ENCODE results near the gene KRT82.
"Not testable (repeated sequence)": the region's sequence is repeated elsewhere in the genome, so short reads cannot be mapped to it uniquely, and the experiment has no call there.

Gene KRT82

DNA sequence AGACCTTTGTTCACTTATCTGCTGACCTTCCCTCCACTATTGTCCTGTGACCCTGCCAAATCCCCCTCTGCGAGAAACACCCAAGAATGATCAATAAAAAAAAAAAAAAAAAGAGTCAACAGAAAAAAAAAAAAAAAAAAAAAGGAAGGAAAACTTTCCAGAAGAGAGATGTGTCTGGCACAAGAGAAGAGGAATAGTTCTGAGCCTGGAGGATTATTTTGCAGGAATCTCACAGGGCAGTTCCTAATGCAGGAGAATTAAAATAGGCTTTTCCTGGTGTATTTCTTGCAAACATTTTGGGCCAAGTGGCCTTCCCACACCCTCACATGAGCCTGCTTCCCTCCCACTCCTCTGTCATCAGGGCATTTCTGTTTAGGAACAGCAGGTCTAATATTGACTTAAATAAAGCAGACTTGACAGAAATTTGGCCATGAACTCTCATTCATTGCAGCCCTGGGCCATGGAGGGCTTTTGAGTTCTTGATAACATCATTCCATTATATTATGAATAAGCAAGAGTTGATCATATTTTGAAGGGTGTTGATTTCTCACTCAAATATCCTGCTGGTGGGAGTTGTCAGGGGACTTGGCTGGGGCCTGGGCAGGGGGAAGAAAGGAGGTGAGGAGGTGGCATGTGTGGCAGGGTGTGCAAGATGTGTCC lies 4.6 kb upstream of the KRT82 start:
- DNase-seq (ENCODE audit: low spot score): not testable (repeated sequence)

- no peak for DNase-seq (ENCODE audit: low spot score)
Observed at GRCh38 chr12:52407918-52408317, 1.8 kb upstream of the KRT82 start.

DNA sequence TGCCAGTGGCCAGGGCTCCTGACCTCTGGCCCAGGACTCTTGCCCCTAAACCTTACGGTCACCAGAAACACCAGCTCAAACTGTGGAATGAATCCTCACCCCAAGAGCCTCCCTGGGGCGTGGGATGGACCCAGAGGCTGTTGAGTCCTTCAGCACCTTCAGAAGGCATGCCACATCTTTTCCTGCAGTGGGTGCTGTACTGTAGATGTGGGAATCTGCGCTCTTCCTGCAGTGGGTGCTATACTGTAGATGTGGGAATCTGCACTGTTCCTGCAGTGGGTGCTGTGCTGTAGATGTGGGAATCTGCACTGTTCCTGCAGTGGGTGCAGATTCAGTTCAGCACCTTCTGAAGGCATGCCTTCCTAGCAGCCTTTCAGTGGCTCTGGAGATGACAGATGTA lies 1.2 kb downstream of the KRT82 start:
- no peak for DNase-seq (ENCODE audit: low spot score)

GRCh38 chr12:52403561-52403960 lies 2.6 kb downstream of the KRT82 start:
- no peak for DNase-seq (ENCODE audit: low spot score)

- no peak for DNase-seq (ENCODE audit: low spot score)
Observed at GRCh38 chr12:52402873-52403540, 3.1 kb downstream of the KRT82 start.

GRCh38 chr12:52402377-52402776 lies 3.8 kb downstream of the KRT82 start:
- no peak for DNase-seq (ENCODE audit: low spot score)

- no peak for DNase-seq (ENCODE audit: low spot score)
Observed at GRCh38 chr12:52401926-52402325, 4.2 kb downstream of the KRT82 start.

GRCh38 chr12:52401526-52401925 lies 4.6 kb downstream of the KRT82 start:
- no peak for DNase-seq (ENCODE audit: low spot score)

GRCh38 chr12:52400906-52401305 lies 5.2 kb downstream of the KRT82 start:
- DNase-seq (ENCODE audit: low spot score): no peak

GRCh38 chr12:52399756-52400155 lies 6.4 kb downstream of the KRT82 start:
- DNase-seq (ENCODE audit: low spot score): no peak

DNA sequence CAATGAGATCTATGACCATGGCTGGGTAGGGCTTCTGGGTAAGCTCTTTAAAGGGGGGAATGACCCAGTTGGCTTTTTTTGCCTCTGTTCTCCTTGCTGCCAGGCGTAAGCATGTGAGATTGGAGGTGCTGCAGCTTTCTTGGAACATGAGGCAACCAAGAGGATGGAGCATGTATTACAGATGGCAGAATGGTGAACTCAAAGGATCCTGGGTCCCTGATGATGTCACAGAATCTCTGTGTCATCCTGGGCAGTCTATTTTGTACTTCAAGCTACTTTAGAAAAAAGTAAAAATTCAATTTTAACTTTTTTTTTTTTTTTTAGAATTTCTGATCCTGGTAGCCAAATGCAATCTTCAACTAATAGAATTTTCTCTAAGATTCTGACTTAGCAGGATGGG lies 8.0 kb downstream of the KRT82 start:
- no peak for DNase-seq (ENCODE audit: low spot score)

DNA sequence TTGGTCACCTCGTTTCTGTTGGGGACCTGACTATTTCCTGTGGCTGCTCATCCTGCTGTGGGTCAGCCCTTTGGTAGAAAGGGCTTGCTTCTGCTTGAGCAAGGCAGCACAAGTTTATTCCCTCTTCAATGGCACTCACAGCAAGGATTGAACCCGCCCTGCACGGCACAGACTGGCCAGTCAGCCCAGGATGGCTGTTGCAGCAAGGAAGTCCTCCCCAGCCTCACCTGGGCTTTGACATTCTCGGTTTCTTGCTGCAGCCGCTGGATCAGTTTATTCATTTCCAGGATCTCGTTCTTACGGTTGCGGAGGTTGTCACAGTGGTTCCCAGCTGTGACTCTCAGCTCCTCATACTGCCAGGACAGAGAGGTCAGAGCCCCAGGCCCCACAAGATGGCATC lies 9.5 kb downstream of the KRT82 start:
- no peak for DNase-seq (ENCODE audit: low spot score)

DNA sequence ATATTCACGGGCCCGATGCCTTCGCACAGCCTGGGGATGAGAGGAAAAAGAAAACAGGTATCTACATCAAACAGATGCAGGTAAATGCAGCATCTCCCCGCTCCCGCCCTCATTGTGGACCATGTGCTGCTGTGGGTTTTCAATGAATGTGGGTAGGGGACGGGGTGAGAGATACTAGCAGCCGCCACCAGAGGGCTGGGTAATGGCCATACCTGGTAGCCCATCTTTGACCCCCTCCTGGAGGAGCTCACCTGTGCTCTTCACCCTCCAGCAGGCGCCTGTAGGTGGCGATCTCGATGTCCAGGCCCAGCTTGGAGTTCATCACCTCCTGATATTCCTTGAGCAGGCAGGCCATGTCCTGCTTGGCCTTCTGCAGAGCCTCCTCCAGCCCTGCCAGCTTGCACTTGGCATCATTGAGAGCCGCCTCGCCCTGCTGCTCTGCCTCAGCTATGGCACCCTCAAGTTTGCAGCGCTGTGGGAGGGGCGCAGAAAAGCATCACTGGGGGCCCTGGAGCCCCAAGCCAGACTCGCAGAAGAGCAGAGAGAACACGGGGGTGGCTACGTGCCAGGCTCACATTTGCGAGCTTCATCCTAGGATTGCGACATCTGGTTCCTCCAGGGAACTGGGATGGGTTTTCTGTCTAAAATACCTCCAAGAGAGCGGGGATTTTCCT lies 10.2 kb downstream of the KRT82 start:
- DNase-seq (ENCODE audit: low spot score): peak; percentile 29

- DNase-seq (ENCODE audit: low spot score): no peak
Observed at GRCh38 chr12:52394836-52395405, 11.2 kb downstream of the KRT82 start.

GRCh38 chr12:52392465-52393007 lies 13.6 kb downstream of the KRT82 start:
- no peak for DNase-seq (ENCODE audit: low spot score)

GRCh38 chr12:52391618-52392002 lies 14.5 kb downstream of the KRT82 start:
- no peak for DNase-seq (ENCODE audit: low spot score)

DNA sequence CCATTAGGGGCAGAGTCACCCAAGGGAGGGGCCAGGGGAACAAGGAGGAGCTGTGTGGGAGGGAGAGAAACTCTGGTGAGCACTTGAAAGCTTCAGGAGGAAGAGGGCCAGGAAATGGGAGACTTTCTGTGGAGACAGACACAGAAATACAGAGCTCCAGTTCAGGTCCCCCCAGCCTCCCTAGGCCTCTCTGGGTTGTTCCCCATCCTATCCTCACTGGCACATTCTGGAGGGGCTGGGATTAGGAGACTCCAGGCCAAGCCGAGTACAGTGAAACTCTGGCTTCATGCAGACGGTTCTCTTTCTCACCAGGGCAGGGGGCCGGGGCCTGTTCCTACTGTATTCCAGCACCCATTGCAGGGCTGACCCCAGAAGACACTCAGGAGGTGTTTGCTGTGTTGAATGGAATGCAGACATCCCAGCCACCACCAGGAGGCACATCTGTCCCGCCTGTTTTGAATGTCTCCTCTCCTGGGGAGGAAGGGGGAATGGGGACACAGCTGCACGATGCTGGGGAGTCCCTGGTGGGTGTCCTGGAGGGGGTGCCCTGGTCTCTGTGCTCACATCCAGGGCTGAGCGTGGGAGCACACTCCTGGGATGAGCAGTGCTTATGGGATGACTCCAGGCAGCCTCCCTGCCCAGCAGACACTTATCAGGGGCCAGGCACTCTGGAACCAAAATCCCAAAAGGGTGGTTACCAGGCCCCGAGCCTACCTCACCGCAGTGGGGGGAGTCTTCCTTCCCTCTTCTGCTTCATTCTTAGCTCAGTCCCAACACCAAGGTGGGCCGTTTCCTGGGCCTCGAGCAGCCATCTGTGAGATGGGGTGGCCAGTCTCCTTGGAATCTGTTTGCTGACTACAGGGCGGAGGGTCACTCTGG lies 15.2 kb downstream of the KRT82 start:
- peak; percentile 57 for DNase-seq (ENCODE audit: low spot score)

- peak; percentile 26 for DNase-seq (ENCODE audit: low spot score)
Observed at GRCh38 chr12:52389313-52390207, 16.6 kb downstream of the KRT82 start.

GRCh38 chr12:52387859-52388258 lies 18.3 kb downstream of the KRT82 start:
- no peak for DNase-seq (ENCODE audit: low spot score)

DNA sequence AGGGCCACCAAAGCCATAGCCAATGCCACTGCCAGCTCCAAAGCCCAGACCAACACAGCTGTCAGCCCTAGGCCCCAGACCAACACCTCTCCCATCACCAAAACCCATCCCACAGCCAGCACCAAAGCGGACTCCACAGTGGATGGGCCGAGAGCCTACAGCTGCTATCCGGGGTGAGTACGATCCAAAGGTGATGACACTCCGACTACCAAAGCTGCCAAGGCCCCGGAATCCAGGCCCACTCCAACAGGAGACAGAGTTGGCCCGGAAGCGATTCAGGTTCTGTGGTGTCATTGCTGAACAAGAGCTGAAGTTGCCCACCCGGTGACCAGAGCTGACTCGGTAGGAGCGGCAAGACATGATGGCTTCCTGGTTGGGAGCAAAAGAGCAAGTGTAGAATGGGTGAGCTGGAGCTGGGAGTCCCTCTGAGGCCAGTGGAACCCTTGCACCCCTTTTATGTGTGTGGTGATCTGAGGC lies 20.9 kb downstream of the KRT82 start, which contains the start of gene KRT84:
Gene KRT84 (minus strand): TSS at position 427 of the 477 bp plus-strand sequence. CDS start 67 bp downstream, at position 360.
- DNase-seq (ENCODE audit: low spot score): no peak

All from AG08395 (cell line).